Endometrium (tissue), 2 donors: Measurements from ENCODE around the gene DNAJA4.

Source experiments
- FAIRE-seq: peaks from 2 replicates; lab custom pipeline; 2012; peaks lifted over from hg19 to GRCh38; lab: Jason Lieb, UNC
- donor health status: control.
- donor health status: control.

Gene DNAJA4

DNA sequence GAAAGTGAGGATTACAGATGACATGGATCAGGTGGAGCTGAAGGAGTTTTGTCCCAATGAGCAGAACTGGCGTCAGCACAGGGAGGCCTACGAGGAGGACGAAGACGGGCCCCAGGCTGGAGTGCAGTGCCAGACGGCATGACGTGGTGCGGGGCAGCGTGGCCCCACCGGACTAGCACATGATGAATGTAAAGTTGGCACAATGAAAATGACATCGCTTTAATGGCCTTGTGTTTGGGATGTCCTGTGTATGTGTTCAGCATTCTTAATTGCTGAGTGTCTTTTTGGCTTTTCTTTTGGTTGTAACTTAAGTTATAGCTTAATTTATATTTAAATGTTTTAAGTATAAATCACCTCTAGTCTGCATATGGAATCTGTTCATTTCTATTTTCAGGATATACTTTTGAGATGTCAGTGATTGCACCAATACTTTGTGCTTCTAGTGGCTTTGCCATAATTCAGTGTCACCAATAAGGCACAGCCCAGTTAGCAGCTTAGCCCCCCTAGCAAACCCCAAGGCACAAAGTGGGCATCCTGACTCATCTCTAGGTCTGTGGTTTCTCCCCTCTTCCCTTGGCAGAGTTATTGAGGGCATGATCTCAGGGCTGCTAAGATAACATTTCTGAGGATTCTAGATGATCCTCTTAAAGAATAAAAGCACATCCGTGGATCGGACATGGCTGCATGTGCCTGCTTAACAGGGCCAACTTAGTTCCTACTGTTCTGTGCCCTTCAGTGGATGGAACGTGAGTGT lies 16.1 kb downstream of the DNAJA4 start:
- FAIRE-seq: no peak

- FAIRE-seq: no peak
These were observed 18.0 kb downstream of the DNAJA4 start for GRCh38 chr15:78282324-78282723.

DNA sequence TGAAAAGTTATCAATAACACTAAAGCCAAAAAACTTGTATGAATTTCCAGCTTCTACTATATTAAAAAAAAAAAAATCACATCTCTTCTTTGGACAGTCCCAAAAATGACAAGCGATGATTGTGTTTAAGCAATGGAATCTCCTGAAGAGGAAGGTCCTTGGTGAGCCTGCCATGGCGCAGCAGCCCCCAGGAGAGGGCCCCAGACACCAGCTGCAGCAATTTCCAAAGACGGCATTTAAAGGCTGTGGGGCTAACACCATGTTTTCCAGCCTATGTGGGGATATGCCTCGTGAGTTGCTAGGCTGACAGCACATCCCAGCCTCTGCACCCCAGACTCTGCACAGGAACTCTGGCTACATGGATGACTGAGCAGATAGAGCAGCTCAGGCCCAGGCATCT lies 20.4 kb downstream of the DNAJA4 start:
- no peak for FAIRE-seq

- FAIRE-seq: no peak
These were observed 25.9 kb downstream of the DNAJA4 start for GRCh38 chr15:78290222-78290621.

DNA sequence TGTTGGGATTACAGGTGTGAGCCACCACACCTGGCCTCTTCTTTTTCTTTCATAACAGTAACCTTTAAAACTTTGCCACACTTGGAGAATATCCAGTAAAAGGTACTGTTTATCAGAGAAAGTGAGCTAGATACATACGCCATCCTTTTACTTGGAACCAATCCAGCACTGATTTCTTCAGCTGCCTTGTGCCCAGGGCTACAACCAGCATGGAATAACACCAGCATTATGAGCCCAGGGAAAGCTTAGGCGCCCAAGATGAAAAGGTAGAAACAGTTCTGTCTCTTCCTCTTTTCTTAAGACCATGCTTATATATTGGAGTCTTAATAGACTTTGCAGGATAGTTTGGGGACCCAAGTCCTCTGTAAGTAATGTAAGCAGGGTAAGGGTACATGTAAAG lies 26.7 kb downstream of the DNAJA4 start:
- no peak for FAIRE-seq

DNA sequence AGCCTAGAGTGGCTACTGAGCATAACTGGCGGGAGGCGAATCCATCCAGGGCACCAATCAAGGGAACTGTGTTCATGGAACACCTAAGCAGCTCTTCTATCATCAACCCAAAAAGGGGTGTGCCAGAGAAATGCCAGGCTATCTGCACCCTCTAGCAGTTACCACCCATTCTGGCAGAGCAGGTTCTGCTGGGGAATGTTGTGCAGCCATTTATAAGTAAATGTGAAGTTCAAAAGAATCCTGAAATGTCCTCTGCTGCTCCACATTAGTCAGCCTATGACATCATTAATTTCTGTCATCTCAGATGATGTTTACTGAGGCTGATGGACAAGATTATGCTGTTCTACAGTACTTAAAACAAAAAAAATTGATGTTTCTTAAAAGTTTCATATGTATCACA lies 27.3 kb downstream of the DNAJA4 start:
- FAIRE-seq: no peak

- no peak for FAIRE-seq
These were observed 27.9 kb downstream of the DNAJA4 start for GRCh38 chr15:78292219-78292618.

GRCh38 chr15:78299101-78299930 lies 35.0 kb downstream of the DNAJA4 start, which contains the start of gene SKIC8:
SKIC8 (minus strand) TSS chr15:78299609; CDS start chr15:78295686, 3,923 bp downstream.
- no peak for FAIRE-seq

DNA sequence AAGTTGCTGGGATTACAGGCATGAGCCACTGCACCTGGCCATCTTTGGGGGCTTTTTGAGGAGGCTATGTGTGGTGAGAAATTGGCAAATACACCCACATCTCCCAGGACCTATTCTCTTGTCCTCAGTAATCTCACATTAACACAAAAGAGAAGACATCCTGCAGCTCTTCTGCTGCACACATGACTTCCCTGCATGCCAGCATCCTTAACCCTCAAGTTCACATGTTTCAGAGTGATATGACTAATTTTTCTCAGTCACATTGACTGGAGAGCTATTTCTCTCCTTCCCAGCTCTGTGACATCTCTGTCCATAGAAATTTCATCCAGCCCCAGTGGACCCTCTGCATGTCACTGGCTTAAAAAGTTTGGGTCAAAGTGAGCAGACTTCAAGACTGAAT lies 37.0 kb downstream of the DNAJA4 start:
- no peak for FAIRE-seq

DNA sequence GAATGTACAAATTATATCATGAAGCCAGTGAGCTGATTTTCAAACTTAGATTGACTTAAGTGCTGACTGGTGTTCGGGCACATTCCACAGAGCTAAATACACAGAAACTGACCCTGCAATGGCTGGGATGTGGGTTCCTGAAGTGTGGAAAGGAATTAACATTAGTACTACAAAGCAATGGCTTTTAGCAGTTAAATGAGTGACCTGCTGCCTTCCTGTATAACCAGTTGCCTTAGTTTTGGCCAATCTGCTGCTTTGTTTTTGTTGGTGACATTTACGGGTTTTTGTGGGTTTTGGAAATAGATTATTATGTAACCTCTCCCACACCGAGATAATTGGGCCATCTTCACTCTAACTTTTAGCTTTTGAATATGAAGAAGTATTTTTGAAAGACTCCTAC lies 37.5 kb downstream of the DNAJA4 start:
- FAIRE-seq: no peak

DNA sequence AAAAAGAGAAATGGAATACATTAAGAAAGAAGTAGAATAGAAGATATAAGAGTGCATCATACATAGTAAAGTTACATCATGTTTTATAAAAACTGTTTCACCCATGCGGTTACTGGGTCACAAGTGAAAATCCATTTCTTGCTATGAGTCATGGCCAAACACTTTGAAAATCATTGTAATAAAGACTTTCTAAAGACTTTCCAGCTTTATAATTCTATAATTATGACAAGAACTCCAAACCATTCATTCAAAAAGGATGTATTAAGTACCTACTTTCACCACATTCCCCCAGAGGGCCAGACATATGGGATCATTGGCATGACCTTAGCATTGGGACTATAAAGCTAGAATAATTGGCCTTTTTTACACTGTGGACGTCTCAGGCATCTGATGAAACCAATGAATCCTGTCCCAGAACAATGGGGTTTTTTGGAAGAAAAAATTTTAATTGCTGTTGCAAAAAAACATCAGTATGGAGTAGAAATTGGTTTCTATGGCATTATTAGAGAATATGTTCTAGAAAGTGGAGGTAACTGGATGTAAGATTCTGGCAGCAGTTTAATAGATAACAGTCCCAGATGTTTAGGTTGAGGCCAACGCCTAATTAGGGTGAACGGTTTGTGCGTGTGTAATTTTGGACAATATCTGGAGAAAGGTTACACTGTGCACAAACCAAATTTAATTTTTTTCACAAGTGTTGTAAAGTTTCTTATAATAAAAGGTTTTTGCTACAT lies 38.4 kb downstream of the DNAJA4 start:
- no peak for FAIRE-seq

GRCh38 chr15:78304216-78305066 lies 40.1 kb downstream of the DNAJA4 start:
- no peak for FAIRE-seq

DNA sequence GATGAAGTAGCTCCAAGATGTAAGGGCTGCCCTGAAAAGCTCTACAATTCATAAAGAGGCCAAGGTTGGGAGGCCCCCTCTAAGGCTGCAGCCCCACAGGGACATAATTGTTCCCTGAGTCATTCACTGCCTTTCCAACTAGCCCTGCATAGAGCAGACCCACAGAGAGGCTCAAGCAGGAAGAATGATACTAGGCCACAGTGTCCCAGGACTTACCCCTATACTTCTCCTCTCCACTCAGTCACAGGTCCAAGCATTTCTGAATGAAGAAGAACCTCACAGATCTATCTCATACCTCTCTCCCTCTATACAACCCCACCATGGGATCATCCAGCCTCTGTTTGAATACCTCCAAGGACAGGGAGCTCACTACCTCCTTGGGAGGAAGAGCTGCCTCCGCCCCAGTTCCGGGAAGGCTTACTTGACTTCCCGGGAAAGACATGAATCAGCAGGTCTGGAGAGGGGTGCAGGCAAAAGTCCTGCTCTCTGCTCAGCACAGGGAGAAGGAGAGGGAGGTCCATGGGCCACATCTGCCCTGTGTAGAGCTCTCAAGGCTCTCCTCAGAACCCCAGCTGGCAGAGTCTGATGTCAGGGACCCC lies 41.9 kb downstream of the DNAJA4 start:
- no peak for FAIRE-seq

DNA sequence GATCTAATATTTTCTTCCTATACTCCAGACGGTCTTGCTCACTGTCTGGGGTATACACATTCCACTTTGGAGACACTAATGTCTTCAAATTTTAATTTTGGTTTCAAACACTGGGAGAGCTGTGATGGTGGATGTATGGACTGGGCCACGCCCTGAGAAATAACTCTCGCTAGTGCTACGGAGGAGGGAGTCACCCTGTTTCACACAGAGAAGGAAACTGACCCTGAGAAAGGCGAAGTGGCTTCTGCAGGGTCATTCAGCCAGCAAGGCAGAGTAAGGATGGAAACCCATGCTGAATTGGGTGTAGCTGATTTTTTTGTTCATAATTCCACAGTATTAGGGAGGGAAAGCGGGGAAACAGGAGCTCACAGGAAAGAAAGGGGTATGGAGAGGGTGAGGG lies 43.6 kb downstream of the DNAJA4 start:
- no peak for FAIRE-seq

DNA sequence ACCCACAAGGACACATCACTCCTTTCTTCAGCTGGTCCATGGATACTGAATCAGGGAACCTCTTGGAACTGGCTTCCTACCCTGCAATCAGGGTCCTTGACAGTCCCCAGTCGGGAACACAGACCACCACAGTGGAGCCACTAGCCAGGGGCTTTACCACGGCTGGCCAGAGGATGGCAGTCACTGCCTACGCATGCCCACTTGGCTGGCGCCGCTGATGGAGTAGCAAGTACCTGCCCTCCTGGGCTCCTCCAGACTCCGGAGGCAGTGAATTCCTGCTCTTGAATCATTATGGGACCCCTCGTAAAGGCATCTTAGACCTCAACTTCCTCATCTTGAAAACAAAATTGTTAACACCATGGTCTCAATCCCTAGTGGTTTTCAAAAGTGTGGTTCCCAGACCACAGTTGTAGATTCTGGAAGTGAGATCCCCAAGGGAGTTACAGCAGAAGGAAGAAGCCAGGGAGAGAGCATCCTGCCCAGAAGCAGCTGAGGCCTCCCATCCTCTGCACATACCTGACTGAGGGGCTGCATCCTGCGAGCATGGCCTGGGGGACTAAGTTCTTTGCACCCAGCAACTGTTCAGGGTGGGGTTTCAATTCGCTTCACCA lies 44.2 kb downstream of the DNAJA4 start:
- no peak for FAIRE-seq

DNA sequence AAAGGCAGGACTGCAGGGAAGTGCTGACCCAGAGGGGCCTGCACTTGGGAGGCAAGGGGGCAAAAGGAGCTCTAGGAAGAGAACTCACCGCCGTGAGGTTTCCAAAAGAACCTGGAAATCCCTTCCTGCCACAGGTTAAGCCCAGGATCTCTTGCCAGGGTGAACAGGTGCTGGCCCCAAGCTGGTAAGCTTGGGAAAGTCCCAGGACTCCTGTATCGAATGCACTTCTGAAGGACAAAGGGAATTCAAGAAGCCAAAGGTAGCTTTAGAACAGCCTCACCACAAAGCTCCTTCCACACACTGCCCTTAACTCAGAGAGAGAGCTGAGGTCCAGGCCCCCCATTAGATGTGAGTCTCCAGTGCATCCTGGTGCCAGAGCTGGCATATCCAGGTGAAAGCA lies 46.9 kb downstream of the DNAJA4 start:
- FAIRE-seq: no peak

- FAIRE-seq: no peak
These were observed 48.2 kb downstream of the DNAJA4 start for GRCh38 chr15:78312536-78312935.

GRCh38 chr15:78312957-78313356 lies 48.6 kb downstream of the DNAJA4 start:
- no peak for FAIRE-seq

DNA sequence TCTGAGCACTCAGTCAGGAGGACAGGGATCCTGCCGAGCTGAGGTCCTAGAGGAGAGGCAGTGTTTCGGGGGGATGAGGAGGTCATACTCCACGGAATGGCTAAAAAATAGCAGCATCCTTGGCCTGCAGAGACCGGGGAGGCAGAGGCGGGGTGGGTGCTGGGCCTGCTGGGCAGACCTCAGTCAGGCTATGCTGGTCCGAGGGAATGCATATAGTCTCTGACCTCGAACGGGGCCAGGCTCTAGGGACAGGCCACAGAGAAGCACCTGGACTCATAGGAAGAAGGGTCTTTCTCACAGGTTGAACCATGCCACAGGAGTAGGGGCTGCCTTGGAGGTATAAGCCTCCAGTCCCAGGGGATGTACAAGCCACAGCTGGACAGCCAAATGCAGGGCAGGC lies 49.0 kb downstream of the DNAJA4 start:
- FAIRE-seq: no peak

DNA sequence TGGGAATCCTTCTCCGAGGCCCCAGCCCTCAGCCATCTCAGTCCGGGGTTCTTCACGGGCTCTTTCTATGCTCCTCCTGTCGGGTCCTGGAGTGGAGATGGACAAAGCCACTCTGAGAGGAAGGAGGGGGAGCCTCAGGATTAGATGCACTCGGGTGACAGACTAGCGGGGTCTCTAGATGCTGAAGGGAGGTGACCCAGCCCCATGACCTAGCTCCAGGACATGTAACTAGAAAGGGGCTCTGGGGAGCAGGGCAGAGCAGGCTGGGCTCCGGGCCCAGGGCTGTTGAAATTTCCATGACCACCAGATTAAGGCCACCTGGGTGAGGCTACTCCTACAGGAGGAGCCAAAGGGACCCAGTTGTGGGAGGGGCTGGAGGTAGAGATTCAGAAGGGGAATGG lies 49.8 kb downstream of the DNAJA4 start:
- FAIRE-seq: no peak

DNA sequence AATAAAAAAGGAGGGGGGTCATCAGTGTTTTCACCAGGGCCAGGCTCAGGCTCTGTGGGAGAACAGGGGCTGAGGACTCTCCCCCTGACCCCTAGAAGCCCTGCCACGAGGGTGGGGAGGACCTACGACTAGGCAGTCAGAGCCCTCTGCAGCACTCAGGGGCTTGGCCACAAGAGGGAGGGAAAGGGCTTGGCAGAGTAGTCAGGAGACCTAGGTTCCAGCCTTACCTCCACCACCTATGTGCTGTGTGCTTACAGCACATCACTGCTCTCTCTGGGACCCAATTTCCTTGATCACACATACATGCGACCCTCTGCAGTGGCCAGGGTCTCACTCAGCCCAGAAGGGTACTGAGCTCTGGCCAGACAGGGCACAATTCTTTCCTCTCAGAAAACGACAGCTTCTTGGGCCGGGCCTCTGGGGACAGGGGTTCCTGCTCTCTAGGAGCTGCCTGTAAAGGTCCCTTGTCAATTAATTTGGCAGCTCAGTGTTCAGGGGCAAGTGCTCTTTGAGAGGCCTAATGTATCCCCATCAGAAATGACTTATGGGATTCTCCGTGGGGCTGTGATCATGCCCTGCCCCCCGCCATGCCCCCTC lies 51.4 kb downstream of the DNAJA4 start:
- FAIRE-seq: no peak
